Measurements from ENCODE around the gene ATP6V0E1.

The ATP6V0E1 gene

GRCh38 chr5:172973127-172973916 is 10.2 kb upstream of the ATP6V0E1 start:
- Histone ChIP-seq H3K9ac (ENCODE audit: low read length) (no peak overlapping the region), H4K20me1 (ENCODE audit: low read depth, low read length) (no peaks in the 10 kb centered on the region), H3K9me3 (ENCODE audit: insufficient read depth, low read length) (no peaks in the 10 kb centered on the region), H3K79me2 (ENCODE audit: insufficient read depth, low read length) (no peaks in the 10 kb centered on the region), H3K9me2 (replicated peaks; ENCODE audit: insufficient read depth, low read length) (no peaks in the 10 kb centered on the region), H3K27me3 (ENCODE audit: low read length) (no peaks in the 10 kb centered on the region), H3F3A (ENCODE audit: insufficient read depth) (no peaks in the 10 kb centered on the region), H2AFZ (ENCODE audit: low read depth, low read length, severe bottlenecking) (no peak overlapping the region), H3K4me2 (ENCODE audit: low read depth, low read length, poor library complexity, severe bottlenecking) (no peak overlapping the region), H3K36me3 (ENCODE audit: low read length) (no peaks in the 10 kb centered on the region), H3K4me3 (ENCODE audit: insufficient read depth, low read length, poor library complexity, severe bottlenecking) (no peak overlapping the region), H3K27ac (ENCODE audit: low read depth, low read length) (no peak overlapping the region)
- TF ChIP-seq CTCF (IDR thresholded peaks at IDR 0.05; ENCODE audit: insufficient read depth, low read length, poor library complexity, severe bottlenecking), result no peak
- TF ChIP-seq EZH2phosphoT487 (conservative IDR thresholded peaks at IDR 0.05; ENCODE audit: low read length), result no peak

- no peak overlapping the region for H3K9ac ChIP-seq (ENCODE audit: low read length)
These were observed 9.6 kb upstream of the ATP6V0E1 start for GRCh38 chr5:172973931-172974330.

GRCh38 chr5:172975289-172975688 is 8.3 kb upstream of the ATP6V0E1 start:
- no peak for TF ChIP-seq EZH2phosphoT487 (conservative IDR thresholded peaks at IDR 0.05; ENCODE audit: low read length)
- no peak for TF ChIP-seq CTCF (IDR thresholded peaks at IDR 0.05; ENCODE audit: insufficient read depth, low read length, poor library complexity, severe bottlenecking)
- Histone ChIP-seq H3K4me3 (ENCODE audit: insufficient read depth, low read length, poor library complexity, severe bottlenecking) (no peak overlapping the region), H4K20me1 (ENCODE audit: low read depth, low read length) (no peaks in the 10 kb centered on the region), H3K79me2 (ENCODE audit: insufficient read depth, low read length) (no peaks in the 10 kb centered on the region), H3K36me3 (ENCODE audit: low read length) (no peaks in the 10 kb centered on the region), H3K4me2 (ENCODE audit: low read depth, low read length, poor library complexity, severe bottlenecking) (no peak overlapping the region), H3F3A (ENCODE audit: insufficient read depth) (no peaks in the 10 kb centered on the region), H3K9me3 (ENCODE audit: insufficient read depth, low read length) (no peaks in the 10 kb centered on the region), H3K9me2 (replicated peaks; ENCODE audit: insufficient read depth, low read length) (no peaks in the 10 kb centered on the region), H3K27ac (ENCODE audit: low read depth, low read length) (no peak overlapping the region), H2AFZ (ENCODE audit: low read depth, low read length, severe bottlenecking) (no peak overlapping the region), H3K9ac (ENCODE audit: low read length) (no peak overlapping the region), H3K27me3 (ENCODE audit: low read length) (no peaks in the 10 kb centered on the region)

More at GRCh38 chr5:172973931-172974330, 9.6 kb upstream of the ATP6V0E1 start:
- Histone ChIP-seq H3K79me2 (ENCODE audit: insufficient read depth, low read length) (no peaks in the 10 kb centered on the region), H3K9me3 (ENCODE audit: insufficient read depth, low read length) (no peaks in the 10 kb centered on the region), H3K27me3 (ENCODE audit: low read length) (no peaks in the 10 kb centered on the region), H2AFZ (ENCODE audit: low read depth, low read length, severe bottlenecking) (no peak overlapping the region), H3K27ac (ENCODE audit: low read depth, low read length) (no peak overlapping the region), H3K9me2 (replicated peaks; ENCODE audit: insufficient read depth, low read length) (no peaks in the 10 kb centered on the region), H3K4me2 (ENCODE audit: low read depth, low read length, poor library complexity, severe bottlenecking) (no peak overlapping the region), H3K4me3 (ENCODE audit: insufficient read depth, low read length, poor library complexity, severe bottlenecking) (no peak overlapping the region), H4K20me1 (ENCODE audit: low read depth, low read length) (no peaks in the 10 kb centered on the region), H3K36me3 (ENCODE audit: low read length) (no peaks in the 10 kb centered on the region), H3F3A (ENCODE audit: insufficient read depth) (no peaks in the 10 kb centered on the region)
- no peak for TF ChIP-seq EZH2phosphoT487 (conservative IDR thresholded peaks at IDR 0.05; ENCODE audit: low read length)
- TF ChIP-seq CTCF (IDR thresholded peaks at IDR 0.05; ENCODE audit: insufficient read depth, low read length, poor library complexity, severe bottlenecking), result no peak

Measured in SU-DHL-6 (cell line).